B cell (primary cell): Measurements from ENCODE around the gene TAL1. TPM values are rescaled to one million over a fixed set of nuclear protein-coding genes. Genes with fewer than 3 reads are reported as not detected.
"Not testable (repeated sequence)": the region's sequence is repeated elsewhere in the genome, so short reads cannot be mapped to it uniquely, and the experiment has no call there.

Experiments used
- ATAC-seq: fragments of 200-7000 bp; cut with Tn5 transposase; one replicate; pipeline ENCODE4 v1.10.0; 2021; ENCODE audit warnings: low read depth, mild to moderate bottlenecking, moderate number of reproducible peaks, moderate library complexity
- CTCF ChIA-PET: fragments of 350-600 bp; sonication (Branson Sonifier 250); formaldehyde crosslinking; loops from one replicate; lab custom pipeline; 2021; ENCODE audit warnings: antibody characterized with exemption, inconsistent platforms; lab: Charles Lee
- POLR2A ChIA-PET: fragments of 350-600 bp; sonication (Branson Sonifier 250); formaldehyde crosslinking; loops from one replicate; lab custom pipeline; 2021; ENCODE audit warnings: antibody characterized with exemption; lab: Charles Lee
- DNase-seq: peaks from one replicate; pipeline ENCODE4 v3.0.0; 2013
- H2AFZ ChIP-seq: 2 replicates; pipeline ENCODE4 v1.6.1; 2012; ENCODE audit warnings: mild to moderate bottlenecking, low read depth, low read length; ENCODE audit not compliant: insufficient read depth, poor library complexity, severe bottlenecking
- H3K27ac ChIP-seq, 2 donors: 1 replicate in 1 of 2; 2 replicates in 1 of 2; pipeline ENCODE4 v1.5.1; 2012 to 2013; ENCODE audit warnings: low read length in 2 of 2, mild to moderate bottlenecking in 2 of 2, moderate library complexity in 1 of 2
- H3K27me3 ChIP-seq, 4 experiments: fragments of 200-600 bp in 1 of 4; sonication (generic) in 1 of 4; replicated peaks in 1 of 4; 1 replicate in 2 of 4; 2 replicates in 2 of 4; pipeline versions ENCODE4 v1.6.1 to v1.7.0; 2013 to 2016; ENCODE audit warnings: low read length in 3 of 4, mild to moderate bottlenecking in 2 of 4, mixed read lengths in 1 of 4, moderate library complexity in 1 of 4; ENCODE audit not compliant: insufficient read depth in 4 of 4, control insufficient read depth in 3 of 4; ENCODE audit errors: control extremely low read depth in 1 of 4
- H3K36me3 ChIP-seq, 2 experiments: replicated peaks in 1 of 2; 1 replicate in 1 of 2; 2 replicates in 1 of 2; pipeline versions ENCODE4 v1.6.1 to v1.7.1; 2013; ENCODE audit warnings: low read length in 1 of 2; ENCODE audit not compliant: insufficient read depth in 2 of 2, control insufficient read depth in 1 of 2; ENCODE audit errors: control extremely low read depth in 1 of 2, extremely low read depth in 1 of 2
- H3K4me1 ChIP-seq, 2 donors: fragments of 200-600 bp in 1 of 2; sonication (generic) in 1 of 2; 1 replicate in 1 of 2; 2 replicates in 1 of 2; pipeline versions ENCODE4 v1.5.1 to v1.6.1; 2013 to 2017; ENCODE audit warnings: low read length in 2 of 2; ENCODE audit not compliant: control insufficient read depth in 2 of 2, insufficient read depth in 2 of 2
- H3K4me2 ChIP-seq: replicated peaks from 2 replicates; pipeline ENCODE3; 2012; ENCODE audit warnings: mild to moderate bottlenecking, low read depth, low read length; ENCODE audit not compliant: poor library complexity, severe bottlenecking
- H3K4me3 ChIP-seq, 5 experiments: fragments of 200-600 bp in 1 of 5; sonication (generic) in 1 of 5; 1 replicate in 3 of 5; 2 replicates in 2 of 5; pipeline versions ENCODE4 v1.5.1 to v1.7.0; 2011 to 2016; ENCODE audit warnings: low read length in 4 of 5, mild to moderate bottlenecking in 4 of 5, low read depth in 2 of 5, control low read depth in 1 of 5, moderate library complexity in 1 of 5; ENCODE audit not compliant: insufficient read depth in 1 of 5; ENCODE audit errors: control extremely low read depth in 1 of 5, extremely low read depth in 1 of 5
- H3K79me2 ChIP-seq: fragments of 200-600 bp; sonication (generic); one replicate; pipeline ENCODE4 v1.6.0; 2016; ENCODE audit warnings: low read length; ENCODE audit not compliant: control insufficient read depth, insufficient read depth
- H3K9ac ChIP-seq: fragments of 200-600 bp; sonication (generic); 2 replicates; pipeline ENCODE4 v1.6.1; 2017; ENCODE audit warnings: mild to moderate bottlenecking, low read length, moderate library complexity
- H3K9me3 ChIP-seq, 3 donors: one replicate each; pipeline versions ENCODE4 v1.6.1 to v1.7.1; 2013; ENCODE audit warnings: low read length in 2 of 3; ENCODE audit not compliant: control insufficient read depth in 2 of 3, insufficient read depth in 1 of 3; ENCODE audit errors: control extremely low read depth in 1 of 3
- H4K20me1 ChIP-seq: 2 replicates; pipeline ENCODE4 v1.6.0; 2012; ENCODE audit warnings: mild to moderate bottlenecking, low read length; ENCODE audit not compliant: insufficient read depth, control insufficient read depth, poor library complexity, severe bottlenecking
- H3K27ac Mint-ChIP-seq: one replicate; pipeline ENCODE4 v1.8.0; 2021; ENCODE audit warnings: mixed read lengths
- H3K27me3 Mint-ChIP-seq: one replicate; pipeline ENCODE4 v1.8.0; 2021; ENCODE audit warnings: mixed read lengths
- H3K4me1 Mint-ChIP-seq: one replicate; pipeline ENCODE4 v1.8.0; 2021; ENCODE audit warnings: mixed read lengths
- H3K4me3 Mint-ChIP-seq: one replicate; pipeline ENCODE4 v1.8.0; 2021; ENCODE audit warnings: mixed read lengths
- H3K9me3 Mint-ChIP-seq: one replicate; pipeline ENCODE4 v1.8.0; 2022; ENCODE audit warnings: mixed read lengths; ENCODE audit not compliant: insufficient read depth
- CTCF ChIP-seq: fragments of 200-600 bp; IDR thresholded peaks from one replicate; pipeline ENCODE4 v1.8.0; 2022; ENCODE audit warnings: antibody characterized with exemption, mild to moderate bottlenecking
- EZH2 ChIP-seq: IDR thresholded peaks from 2 replicates; pipeline ENCODE4 v1.6.1; 2012; ENCODE audit warnings: borderline replicate concordance, low read depth, mild to moderate bottlenecking, moderate library complexity, low read length; ENCODE audit not compliant: insufficient read depth, poor library complexity, severe bottlenecking
- WGBS: methylation state at CpG from one replicate; pipeline ENCODE4 v1.1.5; 2013; ENCODE audit warnings: missing lambda C conversion rate; ENCODE audit not compliant: insufficient coverage; 5-methylcytosine and 5-hydroxymethylcytosine counted together
- intact Hi-C: fragments of 100-400 bp; cut with micrococcal nuclease; formaldehyde crosslinking; loops from one replicate; pipeline ENCODE4 v1.10.0; 2022
- polyA plus RNA-seq: library from polyadenylated mRNA; depleted of rRNA; stranded (reverse); fragments of >200 nt; gene quantifications from 2 replicates; pipeline ENCODE4 v1.2.3, GENCODE V29; 2012
- total RNA-seq, 2 donors: library from RNA; stranded (reverse); fragments of 120-200 nt in 1 of 2; gene quantifications; 1 replicate in 1 of 2; 2 replicates in 1 of 2; pipeline versions ENCODE4 v1.2.3 to v1.2.4, GENCODE V29; 2013 to 2022

Gene TAL1
- total and polyA plus RNA-seq, 2 donors (not counting 1 experiment from before 2014, with no cell fraction given), result not detected

GRCh38 chr1:47194311-47194710 lies 37.7 kb downstream of the TAL1 start:
- ATAC-seq (no peak), DNase-seq (no peak)
- Histone ChIP-seq H3K9me3 (no peaks in the 10 kb centered on the region), H3K4me2 (no peak overlapping the region), H3K9ac (no peak overlapping the region), H3K4me3 (no peak overlapping the region), H2AFZ (no peak overlapping the region), H3K27ac (no peak overlapping the region), H3K79me2 (no peaks in the 10 kb centered on the region), H3K36me3 (no peaks in the 10 kb centered on the region), H3K4me1 (no peaks in the 10 kb centered on the region), H3K27me3 (peaks cover 0 to 3% (median 0%) of the 10 kb centered on the region in 4 experiments), H4K20me1 (no peaks in the 10 kb centered on the region)
- no peak overlapping the region for H3K4me3 Mint-ChIP-seq
- H3K27ac Mint-ChIP-seq, result no peak overlapping the region
- no peak for TF ChIP-seq EZH2
- TF ChIP-seq CTCF, result no peak
- H3K4me1 Mint-ChIP-seq, result no peaks in the 10 kb centered on the region
- POLR2A ChIA-PET, result no interaction called here
- CTCF ChIA-PET, result interaction anchor here (0.6 to 5.7 kb wide), 11 partner anchors 7 to 798 kb away, joined by 3 to 37 read pairs (median 4); no protein-coding TSS in a partner anchor
- H3K27me3 Mint-ChIP-seq, result peaks cover 26% of the 10 kb centered on the region
- no peaks in the 10 kb centered on the region for H3K9me3 Mint-ChIP-seq
- intact Hi-C loops, result loop anchor here (5.0 kb wide), 1 partner anchor 68 kb away; no protein-coding TSS in a partner anchor

- H2AFZ ChIP-seq, ATAC-seq, H3K9ac ChIP-seq, H3K79me2 ChIP-seq, H3K27me3 ChIP-seq, H3K9me3 Mint-ChIP-seq, H4K20me1 ChIP-seq, DNase-seq, H3K4me2 ChIP-seq, H3K4me1 Mint-ChIP-seq, H3K27ac ChIP-seq, H3K4me3 ChIP-seq, POLR2A ChIA-PET, H3K9me3 ChIP-seq, H3K4me1 ChIP-seq, H3K27ac Mint-ChIP-seq, H3K4me3 Mint-ChIP-seq, H3K36me3 ChIP-seq: not testable (repeated sequence)
- intact Hi-C loops, result loop anchor here (1.0 to 5.0 kb wide), 2 partner anchors 69 to 533 kb away; no protein-coding TSS in a partner anchor
- 90% methylated on average over 5 of the region's 10 CpGs for WGBS
- H3K27me3 Mint-ChIP-seq, result peaks cover 18% of the 10 kb centered on the region
- CTCF ChIA-PET, result interaction anchor here (0.9 to 5.7 kb wide), 17 partner anchors 8 to 533 kb away, joined by 3 to 37 read pairs (median 6); no protein-coding TSS in a partner anchor
These were observed 38.5 kb downstream of the TAL1 start for GRCh38 chr1:47193496-47193895.
